Activated naive CD4-positive, alpha-beta T cell treated with anti-CD3 and anti-CD28 coated beads, Interleukin-2, amount 50 U/mL, for 24 hours (primary cell): ENCODE results near the gene BICD1.

Source experiments
- H3K27ac Mint-ChIP-seq: one replicate; pipeline ENCODE4 v1.8.0; 2021; ENCODE audit warnings: mild to moderate bottlenecking, mixed read lengths
- H3K27me3 Mint-ChIP-seq: one replicate; pipeline ENCODE4 v1.8.0; 2021; ENCODE audit warnings: mixed read lengths
- H3K36me3 Mint-ChIP-seq: one replicate; pipeline ENCODE4 v1.8.0; 2021; ENCODE audit warnings: mixed read lengths
- H3K4me1 Mint-ChIP-seq: one replicate; pipeline ENCODE4 v1.8.0; 2021; ENCODE audit warnings: mixed read lengths
- H3K4me3 Mint-ChIP-seq: one replicate; pipeline ENCODE4 v1.8.0; 2021; ENCODE audit warnings: mild to moderate bottlenecking, mixed read lengths
- H3K9me3 Mint-ChIP-seq: one replicate; pipeline ENCODE4 v1.8.0; 2021; ENCODE audit warnings: mixed read lengths

Gene BICD1

DNA sequence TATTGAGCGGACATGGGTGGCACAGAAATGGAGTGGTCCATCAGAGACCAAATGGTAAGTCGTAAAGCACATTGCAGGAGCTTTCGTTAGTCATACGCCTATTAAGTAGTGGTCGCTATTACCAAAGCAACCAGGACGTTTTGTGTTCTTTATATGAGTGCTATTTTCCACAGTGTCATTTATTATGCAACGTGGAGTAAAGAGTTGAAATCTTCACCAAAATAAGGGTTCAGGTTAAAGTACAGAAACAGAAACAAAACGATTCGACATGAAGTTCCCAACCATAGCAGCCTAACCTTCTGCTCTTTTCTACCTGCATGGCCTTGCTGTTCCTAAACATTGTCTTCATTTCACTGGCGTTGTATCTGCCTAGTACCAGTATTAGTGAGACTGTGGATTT, 272.6 kb downstream of the BICD1 start:
- H3K4me1 Mint-ChIP-seq, result no peaks in the 10 kb centered on the region
- peaks cover 2% of the 10 kb centered on the region for H3K36me3 Mint-ChIP-seq
- no peaks in the 10 kb centered on the region for H3K9me3 Mint-ChIP-seq
- H3K4me3 Mint-ChIP-seq, result no peak overlapping the region
- H3K27ac Mint-ChIP-seq, result no peak overlapping the region
- no peaks in the 10 kb centered on the region for H3K27me3 Mint-ChIP-seq

DNA sequence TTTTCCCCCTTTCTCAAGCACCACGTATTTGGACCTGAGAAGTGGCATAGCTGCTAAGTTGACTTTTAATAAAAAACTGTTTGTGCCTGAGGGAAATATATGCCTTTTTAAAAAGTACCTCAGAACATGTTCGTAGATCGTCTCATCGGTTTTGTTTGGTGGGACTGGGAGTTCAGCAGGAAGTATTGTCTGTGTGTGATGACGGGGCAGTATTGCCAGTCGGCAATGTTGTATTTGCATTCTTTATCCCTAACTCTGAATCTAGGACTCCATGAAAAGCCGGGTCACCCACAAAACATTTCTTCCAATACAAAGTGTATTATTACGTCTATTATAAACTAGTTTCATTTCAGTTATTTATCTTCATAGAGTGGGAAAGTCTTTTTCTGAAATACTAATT, 273.0 kb downstream of the BICD1 start:
- Mint-ChIP-seq H3K36me3 (peaks cover 2% of the 10 kb centered on the region), H3K4me1 (no peaks in the 10 kb centered on the region), H3K27ac (no peak overlapping the region), H3K27me3 (no peaks in the 10 kb centered on the region), H3K4me3 (no peak overlapping the region), H3K9me3 (no peaks in the 10 kb centered on the region)

DNA sequence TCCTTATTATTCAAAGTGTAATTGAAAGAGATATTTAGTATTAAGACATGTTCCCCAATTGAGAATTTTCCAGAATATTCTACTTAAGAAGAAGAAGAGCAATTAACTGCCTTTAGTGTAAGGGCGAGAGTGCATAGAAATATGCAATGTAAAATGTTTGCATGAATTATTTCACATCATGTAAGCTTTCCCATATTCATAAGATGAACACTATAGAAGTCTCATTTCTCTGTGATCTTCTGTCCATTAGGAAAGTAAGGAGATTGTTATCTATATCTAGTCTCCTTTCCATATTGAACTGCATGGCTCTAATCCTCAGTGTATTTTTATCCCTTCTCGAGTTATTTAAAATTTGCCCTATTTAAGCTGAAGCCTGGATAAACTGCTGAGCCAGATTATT, 275.6 kb downstream of the BICD1 start:
- Mint-ChIP-seq H3K27me3 (no peaks in the 10 kb centered on the region), H3K4me1 (no peaks in the 10 kb centered on the region), H3K9me3 (no peaks in the 10 kb centered on the region), H3K27ac (no peak overlapping the region), H3K36me3 (peaks cover 2% of the 10 kb centered on the region), H3K4me3 (no peak overlapping the region)

DNA sequence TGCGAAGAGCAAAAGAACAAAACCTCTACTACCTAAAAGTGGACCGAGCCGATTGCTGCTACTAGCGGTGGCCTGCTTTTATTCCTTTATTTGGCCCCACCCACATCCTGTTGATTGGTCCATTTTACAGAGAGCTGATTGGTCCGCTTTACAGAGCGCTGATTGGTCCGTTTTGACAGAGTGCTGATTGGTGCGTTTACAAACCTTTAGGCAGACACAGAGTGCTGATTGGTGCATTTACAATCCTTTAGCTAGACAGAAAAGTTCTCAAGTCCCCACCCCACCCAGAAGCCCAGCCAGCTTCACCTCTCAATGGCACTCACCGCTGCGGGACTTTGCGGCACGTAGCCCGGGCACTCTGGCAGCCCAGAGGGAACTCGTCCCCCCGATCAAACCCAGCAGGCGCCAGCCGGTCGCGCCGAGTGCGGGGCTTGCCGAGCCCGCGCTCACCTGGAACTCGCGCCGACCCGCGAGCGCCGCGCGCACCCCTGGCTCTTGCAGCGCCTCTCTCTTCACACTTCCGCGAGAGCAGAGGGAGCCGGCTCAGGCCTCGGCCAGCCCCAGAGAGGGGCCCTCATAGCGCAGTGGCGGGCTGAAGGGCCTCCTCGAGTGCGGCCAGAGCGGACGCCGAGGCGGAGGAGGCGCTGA, 284.0 kb downstream of the BICD1 start:
- no peak overlapping the region for H3K27ac Mint-ChIP-seq
- H3K9me3 Mint-ChIP-seq, result no peaks in the 10 kb centered on the region
- H3K4me1 Mint-ChIP-seq, result peaks cover 5% of the 10 kb centered on the region
- H3K4me3 Mint-ChIP-seq, result peak overlapping the region; percentile 40
- H3K36me3 Mint-ChIP-seq, result no peaks in the 10 kb centered on the region
- H3K27me3 Mint-ChIP-seq, result peaks cover 7% of the 10 kb centered on the region

DNA sequence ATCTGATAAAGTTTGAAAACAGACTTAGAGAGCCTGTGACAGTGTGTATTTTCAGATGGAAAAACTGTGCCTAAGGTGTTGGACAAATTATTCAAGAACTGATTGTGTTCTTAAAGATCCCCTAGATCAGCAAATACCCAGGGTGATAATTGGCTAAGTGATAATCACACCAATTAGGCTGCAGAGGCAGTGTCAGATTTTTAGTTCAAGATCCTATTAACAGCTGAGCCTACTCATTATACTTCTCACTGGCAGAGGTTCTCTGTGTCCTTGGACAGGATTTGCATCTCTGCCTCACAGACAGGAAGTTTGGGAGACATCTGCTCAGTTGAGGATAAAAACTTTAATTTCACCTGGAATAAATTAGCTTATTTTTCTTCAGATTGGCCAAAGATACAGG, 288.4 kb downstream of the BICD1 start:
- peaks cover 5% of the 10 kb centered on the region for H3K4me1 Mint-ChIP-seq
- no peaks in the 10 kb centered on the region for H3K9me3 Mint-ChIP-seq
- no peak overlapping the region for H3K4me3 Mint-ChIP-seq
- H3K27me3 Mint-ChIP-seq, result peaks cover 18% of the 10 kb centered on the region
- H3K36me3 Mint-ChIP-seq, result no peaks in the 10 kb centered on the region
- no peak overlapping the region for H3K27ac Mint-ChIP-seq

DNA sequence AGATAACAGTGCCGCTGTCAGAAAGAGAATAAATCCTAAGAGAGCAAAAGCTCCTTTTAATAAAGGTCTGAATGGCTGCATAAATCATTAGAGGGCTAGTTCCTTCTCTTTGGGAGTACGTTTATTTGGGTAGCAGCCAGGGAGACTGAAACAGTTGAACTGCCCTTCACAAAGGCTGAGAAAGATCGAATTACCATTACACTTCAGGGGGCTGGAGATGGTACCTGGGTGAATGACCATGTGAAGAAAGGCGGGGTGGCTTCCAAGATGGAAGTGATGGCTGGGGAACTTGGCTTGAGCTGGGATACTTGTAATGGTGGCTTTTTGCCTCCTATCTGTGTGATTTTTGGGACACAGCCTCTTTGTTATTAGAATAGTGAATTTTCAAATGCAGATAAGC, 291.0 kb downstream of the BICD1 start:
- H3K4me3 Mint-ChIP-seq, result no peak overlapping the region
- H3K4me1 Mint-ChIP-seq, result peaks cover 6% of the 10 kb centered on the region
- H3K9me3 Mint-ChIP-seq, result no peaks in the 10 kb centered on the region
- no peak overlapping the region for H3K27ac Mint-ChIP-seq
- H3K27me3 Mint-ChIP-seq, result peaks cover 23% of the 10 kb centered on the region
- no peaks in the 10 kb centered on the region for H3K36me3 Mint-ChIP-seq

DNA sequence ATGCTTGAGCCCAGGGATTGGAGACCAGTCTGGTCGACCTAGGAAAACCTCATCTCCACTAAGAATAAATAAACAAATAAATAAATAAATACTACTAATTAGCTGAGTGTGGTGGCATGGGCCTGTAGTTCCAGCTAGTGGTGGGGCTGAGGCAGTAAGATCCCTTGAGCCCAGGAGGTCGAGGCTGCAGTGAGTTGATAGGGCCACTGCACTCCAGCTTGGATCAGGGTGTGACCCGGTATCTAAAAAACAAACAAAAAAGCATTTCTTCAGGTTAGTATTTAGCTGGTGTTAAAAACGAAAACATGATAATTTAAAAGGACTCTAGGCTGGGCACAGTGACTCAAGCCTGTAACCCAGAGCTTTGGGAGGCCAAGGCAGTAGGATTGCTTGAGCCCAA, 291.5 kb downstream of the BICD1 start:
- Mint-ChIP-seq H3K4me1 (peaks cover 6% of the 10 kb centered on the region), H3K9me3 (no peaks in the 10 kb centered on the region), H3K4me3 (no peak overlapping the region), H3K27ac (no peak overlapping the region), H3K36me3 (no peaks in the 10 kb centered on the region), H3K27me3 (peaks cover 25% of the 10 kb centered on the region)

DNA sequence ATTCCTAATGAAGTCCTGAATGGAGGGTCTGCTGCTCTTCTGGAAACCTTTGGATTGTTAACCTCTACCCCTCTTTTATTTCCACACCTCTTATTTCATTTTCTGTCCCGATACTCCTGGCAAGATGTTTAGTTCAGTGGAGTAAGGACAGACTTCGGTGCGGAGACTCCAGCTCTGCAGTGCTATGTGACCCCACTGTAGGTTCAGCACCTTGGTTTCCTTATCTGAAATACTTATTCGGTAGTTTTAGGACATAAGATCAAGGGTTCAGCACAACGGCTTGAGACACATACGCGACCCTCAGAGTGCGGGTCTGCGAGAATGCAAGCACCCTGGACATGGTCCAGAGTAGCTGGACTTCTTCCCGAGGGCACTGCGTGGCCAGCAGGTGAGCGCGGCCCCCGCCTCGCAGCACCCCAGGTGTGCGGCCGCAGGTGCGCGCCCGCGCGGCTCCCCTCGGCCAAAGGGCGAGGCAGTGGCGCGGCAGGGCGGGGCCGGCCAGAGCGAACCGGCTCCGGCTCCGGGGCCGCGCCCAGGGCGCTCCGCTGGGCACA, 292.2 kb downstream of the BICD1 start:
- Mint-ChIP-seq H3K27ac (no peak overlapping the region), H3K27me3 (peaks cover 27% of the 10 kb centered on the region), H3K9me3 (no peaks in the 10 kb centered on the region), H3K36me3 (no peaks in the 10 kb centered on the region), H3K4me3 (peak overlapping the region; percentile 68), H3K4me1 (peaks cover 6% of the 10 kb centered on the region)

DNA sequence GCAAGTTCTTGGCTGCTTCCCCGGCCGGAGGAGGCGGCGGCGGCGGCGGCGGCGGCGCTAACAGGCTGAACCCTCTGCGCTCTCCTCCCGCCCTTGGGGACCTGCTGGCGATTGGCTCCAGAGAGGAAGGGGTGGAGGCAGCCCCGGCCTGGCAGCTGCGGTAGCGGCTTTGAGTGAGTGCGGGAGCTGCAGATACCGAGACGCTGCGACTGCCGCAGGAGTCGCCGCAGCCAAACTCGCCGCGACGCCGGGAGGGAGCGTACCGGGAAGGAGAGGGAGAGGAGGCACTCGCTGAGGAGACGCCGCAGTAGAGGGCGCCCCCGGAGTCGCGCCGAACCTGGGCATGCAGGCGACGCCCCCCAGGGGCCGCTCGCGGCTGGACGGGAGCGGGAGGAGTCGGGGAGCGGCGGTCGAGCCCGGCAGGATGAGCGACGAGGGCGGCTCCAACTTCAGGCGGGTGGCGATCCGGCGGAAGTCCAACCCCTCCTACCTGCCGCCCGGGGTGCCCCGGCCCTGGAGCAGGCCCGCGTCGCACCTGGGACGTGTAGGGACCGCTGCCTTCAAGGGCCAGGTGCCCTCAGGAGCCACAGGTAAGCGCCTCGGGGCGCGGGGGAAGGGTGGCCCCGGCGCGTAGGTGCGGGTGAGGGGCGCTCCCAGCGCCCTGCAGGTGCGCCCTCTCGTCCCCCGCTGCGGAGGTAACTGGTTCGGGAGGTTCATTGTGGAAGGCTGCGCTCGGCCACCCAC, 292.9 kb downstream of the BICD1 start, which contains the start of gene FGD4:
FGD4 (plus strand) TSS at position 189 of the 744 bp plus-strand sequence.
- H3K4me1 Mint-ChIP-seq, result peaks cover 6% of the 10 kb centered on the region
- peak within 1 kb of the TSS; percentile 91 for H3K4me3 Mint-ChIP-seq
- no peaks in the 10 kb centered on the region for H3K36me3 Mint-ChIP-seq
- peaks cover 30% of the 10 kb centered on the region for H3K27me3 Mint-ChIP-seq
- no peaks in the 10 kb centered on the region for H3K9me3 Mint-ChIP-seq
- no peak within 1 kb of the TSS for H3K27ac Mint-ChIP-seq

DNA sequence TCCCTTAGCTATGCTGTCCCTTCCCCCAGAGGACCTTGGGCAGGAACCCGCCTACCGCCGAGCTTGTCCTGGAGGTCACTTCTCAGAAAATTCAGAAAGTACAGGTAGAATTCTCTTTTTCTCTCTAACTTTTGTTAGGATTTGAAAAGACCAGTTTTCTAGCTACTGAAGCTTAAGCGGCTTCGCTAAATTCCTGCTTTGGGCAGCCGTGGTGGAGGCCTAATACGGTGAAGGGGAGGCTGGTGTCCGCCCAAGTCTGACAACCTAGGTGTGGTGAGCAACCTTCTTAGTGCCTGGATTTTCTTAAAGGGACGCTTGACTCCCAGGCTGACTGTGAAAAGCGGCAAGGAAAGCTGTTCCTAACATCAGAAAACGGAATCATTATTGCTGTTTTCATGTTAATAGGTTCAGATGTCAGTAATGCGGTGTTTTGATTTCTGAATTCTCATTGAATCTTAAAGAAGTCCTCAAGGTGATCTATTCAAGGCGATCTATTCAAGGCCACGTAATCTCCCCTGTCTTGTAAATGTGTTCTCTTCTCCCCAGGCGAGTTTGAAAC, 293.5 kb downstream of the BICD1 start:
- Mint-ChIP-seq H3K27me3 (peaks cover 30% of the 10 kb centered on the region), H3K9me3 (no peaks in the 10 kb centered on the region), H3K36me3 (no peaks in the 10 kb centered on the region), H3K4me3 (peak overlapping the region; percentile 72), H3K27ac (no peak overlapping the region), H3K4me1 (peaks cover 6% of the 10 kb centered on the region)

DNA sequence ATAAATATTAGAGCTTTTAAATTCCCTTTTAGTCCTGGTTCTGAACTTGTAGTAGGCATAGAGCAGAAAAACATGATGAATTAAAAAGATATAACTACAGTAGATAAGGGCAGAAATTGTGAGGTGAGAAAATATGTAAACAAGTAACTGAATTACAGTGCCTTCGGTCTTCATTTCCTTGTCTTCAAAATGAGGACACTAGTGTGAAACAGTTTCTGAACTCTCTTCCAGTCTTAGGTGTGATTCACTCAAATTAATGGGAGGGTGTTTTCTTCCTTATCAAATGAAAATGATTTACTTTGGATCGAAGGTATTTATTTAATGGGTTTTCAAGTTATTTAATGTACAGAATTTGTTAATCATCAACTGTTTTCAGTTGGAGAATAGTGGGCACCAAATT, 294.2 kb downstream of the BICD1 start:
- Mint-ChIP-seq H3K4me1 (peaks cover 6% of the 10 kb centered on the region), H3K4me3 (peak overlapping the region; percentile 72), H3K27ac (no peak overlapping the region), H3K9me3 (no peaks in the 10 kb centered on the region), H3K36me3 (no peaks in the 10 kb centered on the region), H3K27me3 (peaks cover 31% of the 10 kb centered on the region)

DNA sequence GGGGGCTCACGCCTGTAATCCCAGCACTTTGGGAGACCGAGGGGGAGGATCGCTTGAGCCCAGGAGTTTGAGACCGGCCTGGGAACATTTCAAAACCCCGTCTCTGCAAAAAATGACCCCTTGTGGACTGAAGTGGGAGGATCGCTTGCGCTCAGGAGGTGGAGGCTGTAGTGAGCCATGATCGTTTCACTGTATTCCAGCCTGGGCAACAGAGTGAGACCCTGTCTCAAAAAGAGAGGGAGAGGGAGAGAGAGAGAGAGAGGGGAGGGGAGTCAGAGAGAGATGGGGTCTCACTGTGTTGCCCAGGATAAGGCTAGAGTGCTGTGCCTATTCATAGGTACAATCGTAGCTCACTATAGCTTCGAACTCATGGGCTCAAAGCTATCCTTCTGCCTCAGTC, 295.5 kb downstream of the BICD1 start:
- Mint-ChIP-seq H3K4me1 (peaks cover 6% of the 10 kb centered on the region), H3K27me3 (peaks cover 30% of the 10 kb centered on the region), H3K9me3 (no peaks in the 10 kb centered on the region), H3K27ac (no peak overlapping the region), H3K4me3 (no peak overlapping the region), H3K36me3 (no peaks in the 10 kb centered on the region)

DNA sequence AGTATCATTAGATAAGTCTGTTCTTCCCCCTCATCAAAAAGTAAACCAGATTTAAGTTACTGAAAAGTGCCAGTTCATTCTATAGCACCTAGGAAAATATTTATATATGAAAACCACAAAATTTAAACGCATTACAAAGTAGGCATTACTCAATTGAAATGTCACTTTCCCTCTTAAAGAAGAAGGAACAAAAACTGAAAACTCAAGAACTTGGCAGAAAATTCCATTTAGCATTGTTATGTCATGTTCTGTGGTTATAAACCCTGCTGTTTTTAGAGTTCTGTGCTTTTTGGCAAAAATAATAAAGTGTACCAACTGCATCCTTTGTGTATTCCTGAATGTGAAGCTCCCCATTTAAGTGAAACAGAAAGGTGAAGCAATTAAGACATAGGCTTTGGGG, 296.3 kb downstream of the BICD1 start:
- H3K36me3 Mint-ChIP-seq, result no peaks in the 10 kb centered on the region
- no peak overlapping the region for H3K4me3 Mint-ChIP-seq
- H3K9me3 Mint-ChIP-seq, result no peaks in the 10 kb centered on the region
- peaks cover 29% of the 10 kb centered on the region for H3K27me3 Mint-ChIP-seq
- no peak overlapping the region for H3K27ac Mint-ChIP-seq
- peaks cover 6% of the 10 kb centered on the region for H3K4me1 Mint-ChIP-seq

DNA sequence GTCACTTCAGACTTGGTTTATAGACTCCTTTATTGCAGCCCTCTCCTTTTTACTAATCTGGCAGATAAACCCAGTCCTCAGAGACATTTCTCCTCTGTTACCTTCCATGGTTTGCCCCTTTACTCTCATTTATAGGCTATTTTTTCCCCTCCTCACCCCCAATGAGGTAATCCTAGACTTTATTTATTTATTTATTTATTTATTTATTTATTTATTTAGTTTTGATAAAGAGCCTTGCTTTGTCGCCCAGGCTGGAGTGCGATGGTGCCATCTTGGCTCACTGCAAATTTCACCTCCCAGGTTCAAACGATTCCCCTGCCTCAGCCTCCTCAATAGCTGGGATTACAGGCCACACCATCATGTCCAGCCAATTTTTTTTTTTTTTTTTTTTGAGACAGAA, 301.1 kb downstream of the BICD1 start:
- no peak overlapping the region for H3K27ac Mint-ChIP-seq

DNA sequence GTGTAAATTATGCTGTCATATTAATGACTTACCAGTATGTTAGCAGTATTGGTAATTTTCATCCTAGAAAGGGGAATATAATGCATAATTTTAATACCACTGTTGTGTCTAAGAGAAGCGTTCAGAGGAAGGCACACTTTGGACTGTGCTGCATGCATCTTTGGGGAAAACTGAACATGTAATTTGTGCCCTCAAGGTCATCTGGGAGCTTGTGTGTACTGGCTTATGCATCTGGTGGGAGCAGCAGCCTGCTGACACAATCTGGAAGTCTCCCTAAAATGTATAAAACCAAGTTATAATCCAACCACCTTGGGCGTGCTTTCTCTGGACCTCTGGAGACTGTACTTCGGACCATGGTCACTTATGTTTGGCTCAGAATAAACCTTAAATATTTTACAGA, 306.8 kb downstream of the BICD1 start:
- H3K9me3 Mint-ChIP-seq, result no peaks in the 10 kb centered on the region
- H3K4me3 Mint-ChIP-seq, result no peak overlapping the region
- no peaks in the 10 kb centered on the region for H3K36me3 Mint-ChIP-seq
- H3K4me1 Mint-ChIP-seq, result no peaks in the 10 kb centered on the region
- peaks cover 5% of the 10 kb centered on the region for H3K27me3 Mint-ChIP-seq
- H3K27ac Mint-ChIP-seq, result no peak overlapping the region

More for the DNA sequence above, 301.1 kb downstream of the BICD1 start:
- Mint-ChIP-seq H3K27me3 (peaks cover 16% of the 10 kb centered on the region), H3K9me3 (no peaks in the 10 kb centered on the region), H3K4me3 (no peak overlapping the region), H3K4me1 (no peaks in the 10 kb centered on the region), H3K36me3 (no peaks in the 10 kb centered on the region)

DNA sequence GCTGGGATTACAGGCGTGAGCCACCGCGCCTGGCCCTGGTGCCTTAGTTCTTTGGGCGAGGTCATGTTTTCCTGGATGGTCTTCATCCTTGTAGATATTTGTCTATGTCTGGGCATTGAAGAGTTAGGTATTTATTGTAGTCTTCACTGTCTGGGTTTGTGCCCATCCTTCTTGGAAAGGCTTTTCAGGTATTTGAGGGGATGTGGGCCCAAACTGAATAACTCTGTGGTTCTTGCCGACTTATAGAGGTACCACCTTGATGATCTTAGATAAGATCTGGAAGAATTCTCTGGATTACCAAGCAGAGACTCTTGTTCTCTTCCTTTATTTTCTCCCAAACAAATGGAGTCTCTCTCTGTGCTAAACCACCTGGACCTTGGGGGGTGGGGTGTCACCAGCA, 311.6 kb downstream of the BICD1 start:
- H3K27me3 Mint-ChIP-seq, result peaks cover 1% of the 10 kb centered on the region
- no peaks in the 10 kb centered on the region for H3K9me3 Mint-ChIP-seq
- no peak overlapping the region for H3K27ac Mint-ChIP-seq
- no peaks in the 10 kb centered on the region for H3K4me1 Mint-ChIP-seq
- no peaks in the 10 kb centered on the region for H3K36me3 Mint-ChIP-seq
- H3K4me3 Mint-ChIP-seq, result no peak overlapping the region
